ENCODE results near the gene NDUFV3.

DNA sequence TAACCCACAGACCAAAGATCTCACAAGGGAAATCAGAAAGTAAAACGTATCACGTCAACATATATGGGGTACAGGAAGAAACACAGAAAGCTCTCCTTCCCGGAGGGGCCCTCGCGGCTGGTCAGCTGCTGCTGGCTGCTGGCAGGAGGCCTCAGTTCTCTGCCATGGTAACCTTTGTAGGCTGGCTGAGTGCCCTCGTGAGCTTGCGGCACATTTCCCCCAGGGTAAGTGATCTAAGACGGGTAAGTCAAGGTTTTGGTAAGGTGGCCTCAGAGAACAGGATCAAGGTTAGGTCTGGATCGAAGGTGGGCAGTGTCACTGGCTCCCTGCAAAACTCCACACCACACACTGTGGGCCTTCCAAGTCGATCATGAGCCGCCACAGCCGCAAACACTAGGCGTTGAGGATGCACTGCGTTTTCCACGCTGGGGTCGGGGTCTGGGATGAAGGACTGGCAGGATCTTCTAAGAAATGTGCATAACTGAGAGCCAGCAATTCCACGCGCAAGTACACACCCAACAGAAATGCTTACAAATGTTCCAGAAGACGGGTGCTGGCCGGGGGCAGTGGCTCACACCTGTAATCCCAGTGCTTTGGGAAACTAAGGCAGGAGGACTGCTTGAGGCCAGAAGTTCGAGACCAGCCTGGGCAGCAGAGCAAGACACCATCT is 47.7 kb upstream of the NDUFV3 start:
- TF ChIP-seq POLR2AphosphoS5 (IDR thresholded peaks at IDR 0.05) (no peak), POLR2A (IDR thresholded peaks at IDR 0.05) (no peak)
- TF ChIP-seq, protein P1, sequence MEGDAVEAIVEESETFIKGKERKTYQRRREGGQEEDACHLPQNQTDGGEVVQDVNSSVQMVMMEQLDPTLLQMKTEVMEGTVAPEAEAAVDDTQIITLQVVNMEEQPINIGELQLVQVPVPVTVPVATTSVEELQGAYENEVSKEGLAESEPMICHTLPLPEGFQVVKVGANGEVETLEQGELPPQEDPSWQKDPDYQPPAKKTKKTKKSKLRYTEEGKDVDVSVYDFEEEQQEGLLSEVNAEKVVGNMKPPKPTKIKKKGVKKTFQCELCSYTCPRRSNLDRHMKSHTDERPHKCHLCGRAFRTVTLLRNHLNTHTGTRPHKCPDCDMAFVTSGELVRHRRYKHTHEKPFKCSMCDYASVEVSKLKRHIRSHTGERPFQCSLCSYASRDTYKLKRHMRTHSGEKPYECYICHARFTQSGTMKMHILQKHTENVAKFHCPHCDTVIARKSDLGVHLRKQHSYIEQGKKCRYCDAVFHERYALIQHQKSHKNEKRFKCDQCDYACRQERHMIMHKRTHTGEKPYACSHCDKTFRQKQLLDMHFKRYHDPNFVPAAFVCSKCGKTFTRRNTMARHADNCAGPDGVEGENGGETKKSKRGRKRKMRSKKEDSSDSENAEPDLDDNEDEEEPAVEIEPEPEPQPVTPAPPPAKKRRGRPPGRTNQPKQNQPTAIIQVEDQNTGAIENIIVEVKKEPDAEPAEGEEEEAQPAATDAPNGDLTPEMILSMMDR (IDR thresholded peaks at IDR 0.05), result no peak

Measured in breast epithelium (tissue), 3 donors.